K562 (cell line): Measurements from ENCODE around the gene HSD3B2. TPM values are rescaled to one million over a fixed set of nuclear protein-coding genes. Genes with fewer than 3 reads are reported as not detected.

ENCODE experiments used
- ATAC-seq: fragments of 200-7000 bp; cut with Tn5 transposase; 3 replicates; pipeline ENCODE4 v1.9.1; 2020; ENCODE audit warnings: moderate library complexity
- BruUV-seq: library from RNA; stranded (reverse); fragments of 400-500 nt; replicated peaks from 2 replicates; lab custom pipeline; 2021; lab: Mats Ljungman, UMichigan
- CTCF ChIA-PET: fragments of 300-600 bp; formaldehyde crosslinking; extraction: SDS; loops from one replicate; lab custom pipeline; 2021; ENCODE audit warnings: low intra/inter-chr PET ratio; lab: Yijun Ruan, JAX
- POLR2A ChIA-PET: fragments of 300-600, 350-650 bp; sonication (Branson Sonifier 250); formaldehyde crosslinking; extraction: SDS; loops from one replicate; lab custom pipeline; 2021; ENCODE audit warnings: antibody characterized with exemption, inconsistent platforms; lab: Yijun Ruan, JAX
- DNase-seq, 4 experiments: peaks; one replicate each; pipeline versions ENCODE4 v3.0.0 to v3.0.0-alpha.2; 2011 to 2018; ENCODE audit warnings: low spot score in 3 of 4, mixed read lengths in 3 of 4; ENCODE audit errors: extremely low read depth in 1 of 4
- FAIRE-seq: peaks from 2 replicates; lab custom pipeline; 2011; peaks lifted over from hg19 to GRCh38; lab: Jason Lieb, UNC
- H2AFZ ChIP-seq: 2 replicates; pipeline ENCODE4 v1.6.0; 2011; ENCODE audit warnings: low read depth, low read length, control low read depth, inconsistent platforms
- H3K27ac ChIP-seq: fragments of 200-600 bp; 3 replicates; pipeline ENCODE4 v1.8.0; 2011; ENCODE audit warnings: low read depth, mild to moderate bottlenecking, control low read depth, inconsistent platforms, low read length, moderate library complexity, mixed read lengths; ENCODE audit errors: extremely low read depth
- H3K27me3 ChIP-seq, 2 experiments: fragments of 300-600 bp in 1 of 2; 2 replicates in 1 of 2; 3 replicates in 1 of 2; pipeline versions ENCODE4 v1.6.0 to v1.8.0; 2011; ENCODE audit warnings: inconsistent platforms in 2 of 2, low read length in 2 of 2, mild to moderate bottlenecking in 1 of 2, mixed read lengths in 1 of 2, moderate library complexity in 1 of 2; ENCODE audit not compliant: control insufficient read depth in 2 of 2, insufficient read depth in 2 of 2
- H3K36me3 ChIP-seq: fragments of 300-600 bp; 3 replicates; pipeline ENCODE4 v1.8.0; 2011; ENCODE audit warnings: mild to moderate bottlenecking, low read length, inconsistent platforms; ENCODE audit not compliant: control insufficient read depth, insufficient read depth
- H3K4me1 ChIP-seq, 2 experiments: fragments of 200-600 bp in 1 of 2; replicated peaks in 1 of 2; 2 replicates in 1 of 2; 3 replicates in 1 of 2; pipeline versions ENCODE4 v1.5.1 to v1.8.0; 2011; ENCODE audit warnings: inconsistent platforms in 2 of 2, low read length in 2 of 2, mild to moderate bottlenecking in 1 of 2, mixed read lengths in 1 of 2, moderate library complexity in 1 of 2; ENCODE audit not compliant: control insufficient read depth in 2 of 2, insufficient read depth in 2 of 2
- H3K4me2 ChIP-seq: 2 replicates; pipeline ENCODE4 v1.6.1; 2011; ENCODE audit warnings: low read length, control low read depth, inconsistent platforms, mixed read lengths; ENCODE audit not compliant: insufficient read depth
- H3K4me3 ChIP-seq: fragments of 200-600 bp; sonication (generic), shearing (Covaris generic); 2 replicates; pipeline ENCODE4 v1.5.1; 2016; ENCODE audit warnings: control low read depth, inconsistent platforms
- H3K79me2 ChIP-seq: fragments of 200-600 bp; 3 replicates; pipeline ENCODE4 v1.8.0; 2011; ENCODE audit warnings: low read length, inconsistent platforms; ENCODE audit not compliant: control insufficient read depth, insufficient read depth
- H3K9ac ChIP-seq, 2 experiments: 2 replicates each; pipeline versions ENCODE4 v1.6.0 to v1.6.1; 2011; ENCODE audit warnings: low read depth in 2 of 2, low read length in 2 of 2, control low read depth in 1 of 2, inconsistent platforms in 1 of 2, mild to moderate bottlenecking in 1 of 2, mixed read lengths in 1 of 2; ENCODE audit not compliant: insufficient read depth in 1 of 2
- H3K9me1 ChIP-seq: one replicate; pipeline ENCODE4 v1.6.0; 2011; ENCODE audit warnings: inconsistent platforms, mild to moderate bottlenecking, low read length, moderate library complexity; ENCODE audit not compliant: control insufficient read depth, insufficient read depth
- H3K9me3 ChIP-seq: replicated peaks from 2 replicates; pipeline ENCODE4 v1.5.1; 2011; ENCODE audit warnings: low read depth, low read length, inconsistent platforms; ENCODE audit not compliant: control insufficient read depth, insufficient read depth
- H4K20me1 ChIP-seq: replicated peaks from 2 replicates; pipeline ENCODE4 v1.6.1; 2011; ENCODE audit warnings: low read length, inconsistent platforms, mixed read lengths; ENCODE audit not compliant: control insufficient read depth, insufficient read depth
- LEF1 ChIP-seq: fragments of 450-650 bp; IDR thresholded peaks from 2 replicates; pipeline ENCODE4 v1.6.1; 2016; ENCODE audit warnings: mild to moderate bottlenecking
- MAFF ChIP-seq: IDR thresholded peaks from 2 replicates; pipeline ENCODE4 v1.6.1; 2012; ENCODE audit warnings: low read length, improper control_type of control experiment
- MTA1 ChIP-seq: fragments of 450-650 bp; IDR thresholded peaks from 2 replicates; pipeline ENCODE4 v1.6.1; 2017; ENCODE audit warnings: borderline replicate concordance
- WGBS: fragments of 100-300 bp; shearing (Covaris generic); methylation state at CpG from one replicate; pipeline ENCODE4 v1.1.6; 2016; ENCODE audit warnings: low coverage, mixed read lengths; ENCODE audit not compliant: insufficient coverage; ENCODE audit errors: missing lambda C conversion rate; 5-methylcytosine and 5-hydroxymethylcytosine counted together
- in situ Hi-C: fragments of 300-500 bp; cut with MboI; formaldehyde crosslinking; loops from 4 replicates; pipeline ENCODE4 v1.15.0; 2018; ENCODE audit warnings: inconsistent platforms, mixed read lengths
- intact Hi-C: fragments of 100-400 bp; cut with micrococcal nuclease; formaldehyde crosslinking; loops from 2 replicates; pipeline ENCODE4 v1.14.2; 2022
- polyA plus RNA-seq, 8 experiments: library from polyadenylated mRNA; depleted of rRNA in 4 of 8; stranded (reverse) in 5 of 8; unstranded in 3 of 8; fragments of >200 nt; fragmentation: Nextera tagmentation in 2 of 8; fragmentation: Illumina TruSeq in 1 of 8; extraction: Ambion mirVana in 2 of 8; extraction: Trizol in 1 of 8; gene quantifications; 2 replicates each; pipeline versions ENCODE4 v1.2.1 to v1.2.3, GENCODE V29; 2011 to 2014; ENCODE audit warnings: inconsistent platforms in 1 of 8, missing spikeins in 1 of 8
- total RNA-seq, 7 experiments: library from RNA; depleted of rRNA in 6 of 7; stranded (reverse); fragments of >200 nt in 6 of 7; fragmentation: Illumina TruSeq in 2 of 7; extraction: Trizol in 2 of 7; gene quantifications; 2 replicates each; pipeline versions ENCODE4 v1.2.1 to v1.2.3, GENCODE V29; 2011 to 2021; ENCODE audit warnings: low replicate concordance in 1 of 7
- TF ChIP-seq, protein P1 (sequence below), 2 experiments: fragments of 150-350 bp in 1 of 2; IDR thresholded peaks; 2 replicates each; pipeline ENCODE4 v1.6.1; 2012 to 2016; ENCODE audit warnings: low read depth in 2 of 2, low read length in 2 of 2, mild to moderate bottlenecking in 1 of 2, moderate library complexity in 1 of 2
- TF ChIP-seq, protein P2 (sequence below): fragments of 250-450 bp; sonication (Bioruptor Pico); IDR thresholded peaks from 2 replicates; pipeline ENCODE4 v1.8.0; 2022; ENCODE audit warnings: inconsistent platforms, mild to moderate bottlenecking, moderate library complexity, borderline replicate concordance

HSD3B2 gene
- total and polyA plus RNA-seq, 9 of the 15 experiments (the other 6 are each of a cell fraction or from before 2014, with no cell fraction given) = 1.1 TPM; not detected in 8

DNA sequence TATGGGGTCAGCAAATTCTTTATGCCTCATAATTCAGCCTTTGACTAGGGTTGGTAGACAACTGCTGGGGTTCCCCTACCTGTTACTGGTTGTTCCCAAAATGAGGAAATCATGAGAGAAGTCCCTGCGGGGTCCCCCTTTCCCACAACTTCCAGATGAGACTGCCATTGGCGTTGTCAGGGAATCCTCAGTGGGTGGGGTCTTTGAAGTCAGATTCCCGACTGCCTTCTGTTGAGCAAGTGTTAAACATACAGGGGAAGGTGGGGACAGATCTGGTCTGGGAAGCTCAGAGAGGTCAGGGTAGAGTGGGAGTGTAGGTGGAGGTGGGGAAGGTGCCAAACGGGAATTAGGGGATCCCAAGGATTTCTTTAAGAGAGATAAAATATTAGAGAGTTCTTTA lies 14.7 kb downstream of the HSD3B2 start:
- Histone ChIP-seq H3K9me3 (no peaks in the 10 kb centered on the region), H3K79me2 (no peaks in the 10 kb centered on the region), H3K27ac (no peak overlapping the region), H3K36me3 (no peaks in the 10 kb centered on the region), H3K27me3 (peaks cover 4 to 9% of the 10 kb centered on the region in 2 experiments; a peak in 2 of 5 replicates), H3K9me1 (no peaks in the 10 kb centered on the region), H3K4me2 (no peak overlapping the region), H3K4me3 (no peak overlapping the region), H2AFZ (no peak overlapping the region), H3K9ac (no peak overlapping the region), H3K4me1 (no peaks in the 10 kb centered on the region), H4K20me1 (no peaks in the 10 kb centered on the region)
- in situ Hi-C loops = no loop called here
- ATAC-seq (no peak), DNase-seq (no peak), FAIRE-seq (no peak)
- ChIA-PET POLR2A (interaction anchor here (0.8 kb wide), 1 partner anchor 17 kb away, joined by 3 read pairs; no protein-coding TSS in a partner anchor), CTCF (no interaction called here)
- BruUV-seq = no TSS peak
- intact Hi-C loops = no loop called here
- TF ChIP-seq, protein P1, sequence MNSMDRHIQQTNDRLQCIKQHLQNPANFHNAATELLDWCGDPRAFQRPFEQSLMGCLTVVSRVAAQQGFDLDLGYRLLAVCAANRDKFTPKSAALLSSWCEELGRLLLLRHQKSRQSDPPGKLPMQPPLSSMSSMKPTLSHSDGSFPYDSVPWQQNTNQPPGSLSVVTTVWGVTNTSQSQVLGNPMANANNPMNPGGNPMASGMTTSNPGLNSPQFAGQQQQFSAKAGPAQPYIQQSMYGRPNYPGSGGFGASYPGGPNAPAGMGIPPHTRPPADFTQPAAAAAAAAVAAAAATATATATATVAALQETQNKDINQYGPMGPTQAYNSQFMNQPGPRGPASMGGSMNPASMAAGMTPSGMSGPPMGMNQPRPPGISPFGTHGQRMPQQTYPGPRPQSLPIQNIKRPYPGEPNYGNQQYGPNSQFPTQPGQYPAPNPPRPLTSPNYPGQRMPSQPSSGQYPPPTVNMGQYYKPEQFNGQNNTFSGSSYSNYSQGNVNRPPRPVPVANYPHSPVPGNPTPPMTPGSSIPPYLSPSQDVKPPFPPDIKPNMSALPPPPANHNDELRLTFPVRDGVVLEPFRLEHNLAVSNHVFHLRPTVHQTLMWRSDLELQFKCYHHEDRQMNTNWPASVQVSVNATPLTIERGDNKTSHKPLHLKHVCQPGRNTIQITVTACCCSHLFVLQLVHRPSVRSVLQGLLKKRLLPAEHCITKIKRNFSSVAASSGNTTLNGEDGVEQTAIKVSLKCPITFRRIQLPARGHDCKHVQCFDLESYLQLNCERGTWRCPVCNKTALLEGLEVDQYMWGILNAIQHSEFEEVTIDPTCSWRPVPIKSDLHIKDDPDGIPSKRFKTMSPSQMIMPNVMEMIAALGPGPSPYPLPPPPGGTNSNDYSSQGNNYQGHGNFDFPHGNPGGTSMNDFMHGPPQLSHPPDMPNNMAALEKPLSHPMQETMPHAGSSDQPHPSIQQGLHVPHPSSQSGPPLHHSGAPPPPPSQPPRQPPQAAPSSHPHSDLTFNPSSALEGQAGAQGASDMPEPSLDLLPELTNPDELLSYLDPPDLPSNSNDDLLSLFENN (IDR thresholded peaks at IDR 0.05; ENCODE audit: low read depth in 2 of 2, low read length in 2 of 2) = no peak
- TF ChIP-seq MTA1 (no peak), LEF1 (no peak), MAFF (no peak)
- TF ChIP-seq, protein P2, sequence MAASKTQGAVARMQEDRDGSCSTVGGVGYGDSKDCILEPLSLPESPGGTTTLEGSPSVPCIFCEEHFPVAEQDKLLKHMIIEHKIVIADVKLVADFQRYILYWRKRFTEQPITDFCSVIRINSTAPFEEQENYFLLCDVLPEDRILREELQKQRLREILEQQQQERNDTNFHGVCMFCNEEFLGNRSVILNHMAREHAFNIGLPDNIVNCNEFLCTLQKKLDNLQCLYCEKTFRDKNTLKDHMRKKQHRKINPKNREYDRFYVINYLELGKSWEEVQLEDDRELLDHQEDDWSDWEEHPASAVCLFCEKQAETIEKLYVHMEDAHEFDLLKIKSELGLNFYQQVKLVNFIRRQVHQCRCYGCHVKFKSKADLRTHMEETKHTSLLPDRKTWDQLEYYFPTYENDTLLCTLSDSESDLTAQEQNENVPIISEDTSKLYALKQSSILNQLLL = no peak
- 0% methylated on average over 4 of the region's 4 CpGs for WGBS
